Stimulated activated CD8-positive, alpha-beta memory T cell treated with anti-CD3 and anti-CD28 coated beads, Interleukin-15, amount 100 ng/mL, for 4 hours (primary cell): ENCODE data around the gene DEPDC4.

Experiments used
- DNase-seq, 2 donors: peaks; one replicate each; pipeline ENCODE4 v3.0.0-alpha.2; 2020; ENCODE audit warnings: low read depth in 2 of 2

Gene DEPDC4

GRCh38 chr12:100213016-100213891, 53.6 kb downstream of the DEPDC4 start:
- DNase-seq = no peak

- no peak for DNase-seq
Observed at GRCh38 chr12:100211698-100212097, 55.2 kb downstream of the DEPDC4 start.

DNA sequence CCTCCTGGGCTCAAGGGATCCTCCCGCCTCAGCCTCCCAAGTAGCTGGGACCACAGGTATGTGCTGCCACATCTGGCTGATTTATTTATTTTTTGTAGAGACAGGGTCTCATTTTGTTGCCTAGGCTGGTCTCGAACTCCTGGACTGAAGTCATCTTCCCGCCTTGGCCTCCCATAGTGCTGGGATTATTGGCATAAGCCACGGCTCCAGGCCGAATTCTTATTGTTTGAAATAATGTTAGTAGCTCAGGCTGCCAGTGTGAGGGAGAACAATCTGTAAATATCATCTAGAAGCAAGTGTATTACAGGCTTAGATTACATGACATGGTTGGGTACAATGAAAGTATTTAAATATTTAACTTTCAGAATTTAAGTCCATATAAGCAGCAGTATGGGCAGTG, 58.0 kb downstream of the DEPDC4 start:
- DNase-seq = no peak

DNA sequence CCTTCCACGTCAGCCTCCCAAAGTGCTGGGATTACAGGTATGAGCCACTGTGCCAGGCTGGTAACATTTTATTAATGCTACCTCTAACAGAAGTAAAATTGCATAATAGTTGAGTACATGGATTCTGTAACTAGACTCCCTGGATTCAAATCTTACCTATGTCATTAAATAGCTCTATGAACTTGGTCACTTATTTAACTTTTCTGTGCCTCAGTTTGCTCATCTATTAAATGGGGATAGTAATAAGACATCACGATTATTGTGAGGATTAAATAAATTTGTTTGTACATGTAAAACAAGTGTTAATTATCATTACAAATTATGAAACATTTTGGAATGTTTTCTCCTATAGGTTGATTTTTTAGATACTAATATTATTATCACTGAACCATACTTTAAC, 59.6 kb downstream of the DEPDC4 start:
- no peak for DNase-seq

- DNase-seq = no peak
Observed at GRCh38 chr12:100201604-100202423, 65.1 kb downstream of the DEPDC4 start.

GRCh38 chr12:100200463-100201181, 66.3 kb downstream of the DEPDC4 start, which contains the start of gene ACTR6:
TSS of gene ACTR6 (plus strand) at chr12:100200815. CDS start at chr12:100200852, 37 bp downstream.
- DNase-seq = peak; percentile 92 to 96

DNA sequence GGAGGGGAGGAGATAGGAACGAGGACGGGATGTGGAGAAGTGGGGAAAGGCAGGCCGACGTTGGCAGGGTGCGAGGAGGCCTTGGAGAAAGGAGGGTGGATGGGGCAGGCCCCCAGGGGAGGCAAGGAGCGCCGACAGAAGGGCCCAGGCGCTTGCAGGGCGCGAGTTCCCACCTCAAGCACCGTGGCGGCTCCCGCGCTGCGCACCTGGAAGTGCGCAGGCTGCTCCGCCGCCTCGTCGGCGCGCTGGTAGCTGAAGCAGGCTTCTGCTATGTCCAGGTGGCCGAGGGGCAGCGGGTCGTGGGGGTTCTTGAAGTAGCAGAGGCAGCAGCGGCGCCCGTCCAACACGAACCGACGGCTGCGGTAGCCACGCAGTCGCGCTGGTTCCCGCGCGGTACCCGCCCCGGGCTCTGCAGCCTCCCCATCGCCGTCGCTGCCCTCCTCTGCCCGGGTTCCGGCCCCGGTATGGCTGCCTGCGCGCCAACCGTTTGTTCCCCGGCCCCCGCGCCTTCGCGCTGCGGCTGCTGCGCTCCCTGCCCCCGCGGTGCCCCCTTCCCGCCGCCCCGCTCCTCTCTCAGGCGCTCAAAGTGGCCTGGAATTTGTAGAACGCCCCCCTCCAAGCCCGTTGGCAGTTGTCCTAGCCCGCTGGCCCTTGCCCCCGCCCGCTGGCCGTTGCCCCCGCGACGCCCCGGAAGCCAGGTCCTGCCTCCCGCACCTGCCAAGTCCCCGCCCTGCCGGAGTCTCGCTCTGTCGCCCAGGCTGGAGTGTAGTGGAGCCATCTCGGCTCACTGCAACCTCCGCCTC, 67.3 kb downstream of the DEPDC4 start:
- peak; percentile 48 to 51 for DNase-seq

GRCh38 chr12:100199023-100199346, 67.9 kb downstream of the DEPDC4 start:
- DNase-seq = no peak

- no peak for DNase-seq
Observed at GRCh38 chr12:100197486-100197885, 69.4 kb downstream of the DEPDC4 start.

DNA sequence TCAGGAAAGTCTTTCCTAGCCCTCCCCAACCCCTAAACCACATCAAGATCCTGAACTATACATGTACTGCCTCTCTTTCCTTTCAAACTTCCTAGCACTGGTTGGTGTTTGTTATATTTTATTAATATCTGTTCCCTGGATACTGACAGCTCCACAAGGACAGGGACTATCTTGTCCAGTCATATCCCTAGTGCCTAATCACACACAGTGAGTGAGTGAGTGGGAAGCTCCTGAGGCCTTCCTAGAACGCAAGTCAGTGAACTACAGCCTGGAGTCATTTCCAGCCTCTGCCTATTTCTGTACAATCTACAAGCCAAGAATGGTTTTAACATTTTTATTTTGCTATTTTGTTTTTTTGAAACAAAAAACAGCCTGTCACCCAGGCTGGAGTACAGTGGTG, 73.8 kb downstream of the DEPDC4 start:
- no peak for DNase-seq
